Loucy (cell line): Measurements from ENCODE around the gene FES.

ENCODE experiments used
- H2AFZ ChIP-seq: fragments of 200-600 bp; sonication (generic); 2 replicates; pipeline ENCODE4 v1.6.0; 2016; ENCODE audit warnings: antibody characterized with exemption, mild to moderate bottlenecking, low read length, moderate library complexity
- H3F3A ChIP-seq: fragments of 200-600 bp; 2 replicates; pipeline ENCODE4 v1.6.0; 2016; ENCODE audit warnings: antibody characterized with exemption, low read depth, mild to moderate bottlenecking
- H3K27me3 ChIP-seq: fragments of 200-600 bp; sonication (generic); 2 replicates; pipeline ENCODE4 v1.6.1; 2014; ENCODE audit warnings: low read length, mild to moderate bottlenecking; ENCODE audit not compliant: insufficient read depth, poor library complexity, severe bottlenecking
- H3K36me3 ChIP-seq: fragments of 200-600 bp; sonication (generic); 2 replicates; pipeline ENCODE4 v1.6.1; 2016; ENCODE audit warnings: low read length; ENCODE audit not compliant: insufficient read depth
- H3K4me1 ChIP-seq: fragments of 200-600 bp; sonication (generic); 2 replicates; pipeline ENCODE4 v1.5.1; 2014; ENCODE audit warnings: low read length, mild to moderate bottlenecking; ENCODE audit not compliant: insufficient read depth, poor library complexity, severe bottlenecking
- H3K4me2 ChIP-seq: fragments of 200-600 bp; sonication (generic); 2 replicates; pipeline ENCODE4 v1.6.0; 2014; ENCODE audit warnings: antibody characterized with exemption, low read length, low read depth, mild to moderate bottlenecking; ENCODE audit not compliant: poor library complexity, severe bottlenecking
- H3K4me3 ChIP-seq: fragments of 200-600 bp; sonication (generic); 2 replicates; pipeline ENCODE4 v1.5.1; 2014; ENCODE audit warnings: low read length, mild to moderate bottlenecking, mixed read lengths; ENCODE audit not compliant: poor library complexity, severe bottlenecking
- H3K79me2 ChIP-seq: fragments of 200-600 bp; sonication (generic); 2 replicates; pipeline ENCODE4 v1.6.1; 2014; ENCODE audit warnings: low read length; ENCODE audit not compliant: insufficient read depth
- H3K9ac ChIP-seq: fragments of 200-600 bp; sonication (generic); 2 replicates; pipeline ENCODE4 v1.6.0; 2014; ENCODE audit warnings: mild to moderate bottlenecking, low read depth, low read length, moderate library complexity; ENCODE audit not compliant: poor library complexity, severe bottlenecking
- H3K9me2 ChIP-seq: fragments of 200-600 bp; sonication (generic); replicated peaks from 2 replicates; pipeline ENCODE4 v1.6.1; 2016; ENCODE audit warnings: low read depth, low read length, mixed read lengths
- H3K9me3 ChIP-seq: fragments of 200-600 bp; sonication (generic); 2 replicates; pipeline ENCODE4 v1.6.1; 2014; ENCODE audit warnings: mild to moderate bottlenecking, antibody characterized with exemption, low read length, low read depth; ENCODE audit not compliant: insufficient read depth
- H4K20me1 ChIP-seq: fragments of 200-600 bp; sonication (generic); 2 replicates; pipeline ENCODE4 v1.6.0; 2014; ENCODE audit warnings: antibody characterized with exemption, low read length, mild to moderate bottlenecking; ENCODE audit not compliant: insufficient read depth, poor library complexity, severe bottlenecking
- EZH2phosphoT487 ChIP-seq: fragments of 200-600 bp; IDR thresholded peaks from 2 replicates; pipeline ENCODE4 v1.6.1; 2018; ENCODE audit warnings: antibody characterized with exemption, mild to moderate bottlenecking, moderate library complexity, borderline replicate concordance
- TF ChIP-seq, protein P1 (sequence below): fragments of 200-600 bp; sonication (generic); conservative IDR thresholded peaks from 2 replicates; pipeline ENCODE4 v1.5.1; 2014; ENCODE audit warnings: mild to moderate bottlenecking, antibody characterized with exemption, low read length

The FES gene

DNA sequence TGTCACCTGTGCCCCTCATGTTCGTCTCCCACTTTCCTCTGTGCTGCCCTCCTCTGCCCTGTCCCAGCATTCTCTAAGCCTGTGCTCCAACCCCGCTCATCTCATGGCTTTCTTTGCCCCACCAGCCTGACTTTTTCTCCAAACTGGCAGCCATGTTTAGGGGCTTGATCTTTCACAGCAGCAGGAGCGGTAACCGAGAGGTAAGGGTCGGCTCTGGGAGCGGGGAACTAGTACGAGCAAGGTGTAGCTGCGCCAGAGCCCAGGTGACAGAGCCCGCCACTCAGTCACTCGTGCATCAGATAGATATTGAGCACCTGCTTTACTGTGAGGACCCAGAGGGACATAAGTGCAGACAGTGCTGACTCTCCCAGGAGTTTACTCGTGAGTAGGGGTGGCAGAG lies 32.2 kb downstream of the FES start:
- H3K4me3 ChIP-seq: no peak overlapping the region
- no peaks in the 10 kb centered on the region for H4K20me1 ChIP-seq
- H3K79me2 ChIP-seq: no peaks in the 10 kb centered on the region
- no peaks in the 10 kb centered on the region for H3K9me2 ChIP-seq
- no peak overlapping the region for H2AFZ ChIP-seq
- no peak overlapping the region for H3K9ac ChIP-seq
- no peaks in the 10 kb centered on the region for H3F3A ChIP-seq
- H3K4me1 ChIP-seq: no peaks in the 10 kb centered on the region
- H3K27me3 ChIP-seq: no peaks in the 10 kb centered on the region
- TF ChIP-seq EZH2phosphoT487: no peak
- TF ChIP-seq, protein P1, sequence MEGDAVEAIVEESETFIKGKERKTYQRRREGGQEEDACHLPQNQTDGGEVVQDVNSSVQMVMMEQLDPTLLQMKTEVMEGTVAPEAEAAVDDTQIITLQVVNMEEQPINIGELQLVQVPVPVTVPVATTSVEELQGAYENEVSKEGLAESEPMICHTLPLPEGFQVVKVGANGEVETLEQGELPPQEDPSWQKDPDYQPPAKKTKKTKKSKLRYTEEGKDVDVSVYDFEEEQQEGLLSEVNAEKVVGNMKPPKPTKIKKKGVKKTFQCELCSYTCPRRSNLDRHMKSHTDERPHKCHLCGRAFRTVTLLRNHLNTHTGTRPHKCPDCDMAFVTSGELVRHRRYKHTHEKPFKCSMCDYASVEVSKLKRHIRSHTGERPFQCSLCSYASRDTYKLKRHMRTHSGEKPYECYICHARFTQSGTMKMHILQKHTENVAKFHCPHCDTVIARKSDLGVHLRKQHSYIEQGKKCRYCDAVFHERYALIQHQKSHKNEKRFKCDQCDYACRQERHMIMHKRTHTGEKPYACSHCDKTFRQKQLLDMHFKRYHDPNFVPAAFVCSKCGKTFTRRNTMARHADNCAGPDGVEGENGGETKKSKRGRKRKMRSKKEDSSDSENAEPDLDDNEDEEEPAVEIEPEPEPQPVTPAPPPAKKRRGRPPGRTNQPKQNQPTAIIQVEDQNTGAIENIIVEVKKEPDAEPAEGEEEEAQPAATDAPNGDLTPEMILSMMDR: no peak
- no peaks in the 10 kb centered on the region for H3K9me3 ChIP-seq
- peaks cover 18% of the 10 kb centered on the region; the same call in 1 of the 2 replicates for H3K36me3 ChIP-seq
- no peak overlapping the region for H3K4me2 ChIP-seq

DNA sequence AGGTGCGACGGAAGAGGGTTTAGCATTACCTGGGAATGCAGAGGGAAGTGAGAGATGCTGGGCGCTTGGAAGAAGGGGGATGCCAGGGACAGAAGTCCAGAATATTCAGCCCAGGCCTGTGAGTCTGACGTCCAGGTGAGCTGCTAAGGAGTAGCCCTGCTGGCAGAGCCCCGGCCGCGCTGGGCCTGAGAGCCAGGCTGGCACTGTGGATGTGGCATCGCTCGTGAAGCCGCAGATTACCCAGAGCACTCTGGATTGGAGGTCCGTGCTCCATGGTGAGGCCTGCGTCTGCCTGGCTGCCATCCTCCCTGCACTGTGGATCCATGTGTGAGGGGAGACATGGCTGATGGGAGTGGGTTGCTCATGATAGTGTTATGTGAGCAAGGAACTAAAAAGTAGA lies 33.3 kb downstream of the FES start:
- H3K4me2 ChIP-seq: no peak overlapping the region
- no peaks in the 10 kb centered on the region for H3K79me2 ChIP-seq
- peaks cover 17% of the 10 kb centered on the region; the same call in 1 of the 2 replicates for H3K36me3 ChIP-seq

DNA sequence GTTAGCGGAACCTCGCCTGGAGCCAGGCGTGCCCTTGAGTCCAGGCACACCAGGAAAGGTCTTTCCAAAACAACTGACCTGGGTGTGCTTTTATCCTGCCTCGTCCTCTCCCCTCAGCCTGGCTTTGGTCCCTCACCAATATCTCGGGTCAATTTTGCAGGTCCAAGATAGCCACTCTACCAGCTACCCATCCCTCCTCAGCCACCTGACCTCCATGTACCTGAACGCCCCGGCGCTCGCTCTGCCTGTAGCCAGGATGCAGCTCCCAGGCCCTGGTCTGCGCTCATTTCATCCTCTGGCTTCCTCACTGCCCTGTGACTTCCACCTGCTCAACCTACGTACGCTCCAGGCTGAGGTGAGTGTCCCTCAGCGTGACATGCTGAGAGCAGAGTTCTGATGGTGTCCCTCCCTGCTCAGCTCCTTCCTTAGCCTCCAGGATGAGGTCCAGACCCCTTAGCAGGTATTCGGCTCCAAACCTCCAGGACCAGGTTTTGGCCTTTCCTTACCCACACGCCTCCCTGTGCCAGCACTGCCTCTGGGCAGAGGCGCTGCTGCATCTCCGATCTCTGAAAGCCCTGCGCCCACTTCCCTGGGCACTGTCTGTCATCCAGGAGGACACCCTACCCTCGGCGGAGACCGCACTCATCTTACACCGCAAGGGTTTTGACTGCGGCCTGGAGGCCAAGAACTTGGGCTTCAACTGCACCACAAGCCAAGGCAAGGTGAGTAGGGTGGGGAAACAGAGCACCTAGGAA lies 33.9 kb downstream of the FES start:
- Histone ChIP-seq H3K36me3 (peaks cover 12% of the 10 kb centered on the region; the same call in 1 of the 2 replicates), H3F3A (no peaks in the 10 kb centered on the region)
- TF ChIP-seq, protein P1: no peak
- no peak for TF ChIP-seq EZH2phosphoT487

More for the DNA sequence above, 33.3 kb downstream of the FES start:
- H3K27me3 ChIP-seq: no peaks in the 10 kb centered on the region
- no peaks in the 10 kb centered on the region for H4K20me1 ChIP-seq
- H3K4me1 ChIP-seq: no peaks in the 10 kb centered on the region
- no peak overlapping the region for H2AFZ ChIP-seq
- H3F3A ChIP-seq: no peaks in the 10 kb centered on the region
- no peak overlapping the region for H3K4me3 ChIP-seq
- no peak overlapping the region for H3K9ac ChIP-seq
- H3K9me2 ChIP-seq: no peaks in the 10 kb centered on the region
- TF ChIP-seq, protein P1: no peak
- H3K9me3 ChIP-seq: no peaks in the 10 kb centered on the region

More for the DNA sequence above, 33.9 kb downstream of the FES start:
- Histone ChIP-seq H3K4me2 (no peak overlapping the region), H3K27me3 (no peaks in the 10 kb centered on the region), H4K20me1 (no peaks in the 10 kb centered on the region), H3K79me2 (no peaks in the 10 kb centered on the region), H3K9me2 (no peaks in the 10 kb centered on the region), H3K4me1 (no peaks in the 10 kb centered on the region), H3K9me3 (no peaks in the 10 kb centered on the region), H2AFZ (no peak overlapping the region), H3K4me3 (no peak overlapping the region), H3K9ac (no peak overlapping the region)
